NCI-H2107 treated with DMSO at 0.1 percent for 48 hours (cell line): ENCODE measurements around the gene SNX25.

Experiments used
- DNase-seq: peaks from one replicate; lab custom pipeline; 2025; ENCODE audit not compliant: unreplicated experiment; lab: John Stamatoyannopoulos, UW

SNX25 gene

GRCh38 chr4:185370268-185370949 lies 161.0 kb downstream of the SNX25 start:
- DNase-seq: no peak

- DNase-seq: no peak
These were observed 162.3 kb downstream of the SNX25 start for GRCh38 chr4:185371702-185372101.

GRCh38 chr4:185374027-185374426 lies 164.6 kb downstream of the SNX25 start:
- no peak for DNase-seq

GRCh38 chr4:185374573-185374972 lies 165.2 kb downstream of the SNX25 start:
- DNase-seq: no peak

GRCh38 chr4:185378264-185378663 lies 168.9 kb downstream of the SNX25 start:
- no peak for DNase-seq

- no peak for DNase-seq
These were observed 170.2 kb downstream of the SNX25 start for GRCh38 chr4:185379326-185380295.

GRCh38 chr4:185380320-185380719 lies 170.9 kb downstream of the SNX25 start:
- no peak for DNase-seq

- no peak for DNase-seq
These were observed 172.1 kb downstream of the SNX25 start for GRCh38 chr4:185381288-185382196.

- no peak for DNase-seq
These were observed 173.4 kb downstream of the SNX25 start for GRCh38 chr4:185382754-185383153.

- DNase-seq: no peak
These were observed 174.1 kb downstream of the SNX25 start for GRCh38 chr4:185383451-185383850.

GRCh38 chr4:185384061-185384460 lies 174.7 kb downstream of the SNX25 start:
- DNase-seq: no peak

GRCh38 chr4:185384930-185385331 lies 175.5 kb downstream of the SNX25 start:
- no peak for DNase-seq

GRCh38 chr4:185387957-185388356 lies 178.6 kb downstream of the SNX25 start:
- no peak for DNase-seq

GRCh38 chr4:185390941-185391340 lies 181.5 kb downstream of the SNX25 start:
- DNase-seq: no peak

GRCh38 chr4:185392156-185392555 lies 182.8 kb downstream of the SNX25 start:
- no peak for DNase-seq

- peak; percentile 11 for DNase-seq
These were observed 185.3 kb downstream of the SNX25 start for GRCh38 chr4:185394568-185395237.

GRCh38 chr4:185395238-185395955 lies 186.0 kb downstream of the SNX25 start, which contains the start of gene LRP2BP:
TSS of gene LRP2BP (minus strand) at chr4:185395924. CDS start at chr4:185378186, 17,738 bp downstream.
- DNase-seq: peak; percentile 52

GRCh38 chr4:185395956-185396723 lies 186.7 kb downstream of the SNX25 start:
- peak; percentile 79 for DNase-seq
